HG03060 (cell line): ENCODE data around the gene MTA2.

ENCODE experiments used
- ATAC-seq: cut with Tn5 transposase; IDR thresholded peaks from one replicate; pipeline ENCODE4 v1.9.1; 2021; ENCODE audit warnings: low read depth, moderate number of reproducible peaks; ENCODE audit not compliant: unreplicated experiment

MTA2 gene

GRCh38 chr11:62548545-62549335, 52.9 kb downstream of the MTA2 start:
- no peak for ATAC-seq

GRCh38 chr11:62547691-62548281, 53.9 kb downstream of the MTA2 start:
- ATAC-seq = no peak

- ATAC-seq = no peak
These were observed 54.6 kb downstream of the MTA2 start for GRCh38 chr11:62546929-62547625.

- ATAC-seq = no peak
These were observed 55.3 kb downstream of the MTA2 start, which contains the start of gene AHNAK for GRCh38 chr11:62546244-62546928. Gene AHNAK (minus strand): TSS chr11:62546806. CDS start chr11:62536098, 10,708 bp downstream.

- ATAC-seq = no peak
These were observed 56.0 kb downstream of the MTA2 start for GRCh38 chr11:62545437-62546243.

GRCh38 chr11:62544581-62545436, 56.9 kb downstream of the MTA2 start:
- ATAC-seq = no peak

- ATAC-seq = no peak
These were observed 57.8 kb downstream of the MTA2 start for GRCh38 chr11:62543680-62544444.
